ENCODE data around the gene DAP. TPM values are rescaled to one million over a fixed set of nuclear protein-coding genes. Genes with fewer than 3 reads are reported as not detected.

DAP gene
- total RNA-seq, 1 experiment from 2014 or later: 95.9 TPM

GRCh38 chr5:10753178-10753577, 7.9 kb downstream of the DAP start:
- H3K27ac ChIP-seq (ENCODE audit: low read depth, low read length, poor library complexity, severe bottlenecking): no peak overlapping the region
- no peaks in the 10 kb centered on the region for H3K9me3 ChIP-seq (ENCODE audit: low read depth, low read length, poor library complexity, severe bottlenecking)
- peaks cover 20% of the 10 kb centered on the region for H3K4me1 ChIP-seq (ENCODE audit: insufficient read depth, low read length, poor library complexity, severe bottlenecking)
- POLR2A ChIA-PET (ENCODE audit: low non-redundant PET): no interaction called here
- CTCF ChIA-PET: no interaction called here
- H3K4me3 ChIP-seq (ENCODE audit: low read depth, low read length, poor library complexity, severe bottlenecking): no peak overlapping the region
- H3K27me3 ChIP-seq (replicated peaks; ENCODE audit: insufficient read depth, low read depth, low read length, poor library complexity): no peaks in the 10 kb centered on the region
- BruUV-seq (replicated peaks): no TSS peak
- intact Hi-C loops (cut with micrococcal nuclease; ENCODE audit: unreplicated experiment): no loop called here
- H3K36me3 ChIP-seq (ENCODE audit: insufficient read depth, low read length, poor library complexity, severe bottlenecking): no peaks in the 10 kb centered on the region
- TF ChIP-seq CTCF (conservative IDR thresholded peaks at IDR 0.05; ENCODE audit: low read depth, low read length) (no peak), EZH2 (IDR thresholded peaks at IDR 0.05; ENCODE audit: borderline replicate concordance, low read depth, low read length, poor library complexity, severe bottlenecking) (no peak)
- no peak for DNase-seq (ENCODE audit: low spot score)

DNA sequence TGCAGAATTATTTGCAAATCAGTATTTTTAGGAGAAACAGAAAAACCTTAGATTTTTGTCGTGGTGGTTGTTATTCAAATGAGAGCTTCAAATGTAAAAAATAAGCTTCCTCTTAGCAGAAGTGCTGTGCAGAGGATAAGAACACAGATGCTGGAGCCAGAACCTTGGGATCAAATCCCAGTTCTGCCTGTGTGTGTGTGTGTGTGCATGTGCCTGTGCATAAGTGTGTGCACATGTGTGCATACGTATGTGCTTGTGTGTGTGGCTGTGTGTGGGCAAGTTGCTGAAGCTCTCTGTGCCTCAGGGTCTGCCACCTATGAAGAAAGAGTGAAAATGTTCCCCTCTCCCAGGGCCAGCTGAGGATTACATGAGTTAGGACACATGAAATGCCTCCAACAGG, 8.6 kb downstream of the DAP start:
- Histone ChIP-seq H3K36me3 (ENCODE audit: insufficient read depth, low read length, poor library complexity, severe bottlenecking) (peaks cover 2% of the 10 kb centered on the region), H3K9me3 (ENCODE audit: low read depth, low read length, poor library complexity, severe bottlenecking) (no peaks in the 10 kb centered on the region), H3K27ac (ENCODE audit: low read depth, low read length, poor library complexity, severe bottlenecking) (no peak overlapping the region), H3K4me3 (ENCODE audit: low read depth, low read length, poor library complexity, severe bottlenecking) (no peak overlapping the region), H3K4me1 (ENCODE audit: insufficient read depth, low read length, poor library complexity, severe bottlenecking) (peaks cover 13% of the 10 kb centered on the region), H3K27me3 (replicated peaks; ENCODE audit: insufficient read depth, low read depth, low read length, poor library complexity) (no peaks in the 10 kb centered on the region)
- CTCF ChIA-PET: no interaction called here
- no TSS peak for BruUV-seq (replicated peaks)
- POLR2A ChIA-PET (ENCODE audit: low non-redundant PET): no interaction called here
- DNase-seq (ENCODE audit: low spot score): no peak
- TF ChIP-seq CTCF (conservative IDR thresholded peaks at IDR 0.05; ENCODE audit: low read depth, low read length) (no peak), EZH2 (IDR thresholded peaks at IDR 0.05; ENCODE audit: borderline replicate concordance, low read depth, low read length, poor library complexity, severe bottlenecking) (no peak)
- intact Hi-C loops (cut with micrococcal nuclease; ENCODE audit: unreplicated experiment): no loop called here

DNA sequence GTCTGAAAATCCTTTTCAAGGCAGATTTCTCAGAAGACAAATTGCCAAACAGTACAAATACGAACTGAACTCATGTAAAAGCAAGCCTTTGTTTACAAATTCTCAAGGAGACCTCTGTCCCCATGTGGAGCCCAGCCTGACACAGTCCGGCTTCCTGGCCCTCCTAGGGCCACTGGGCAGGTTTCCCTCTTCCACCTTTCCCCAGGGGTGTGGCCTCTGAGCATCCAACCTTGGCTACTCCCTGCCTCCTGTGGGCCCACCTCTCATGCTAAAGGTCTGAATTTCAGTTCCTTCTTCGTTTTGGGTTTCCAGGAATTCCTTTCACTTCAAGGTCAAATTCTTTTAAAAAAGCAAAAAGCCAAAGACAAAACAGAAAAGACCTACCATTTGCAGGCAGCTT, 10.1 kb downstream of the DAP start:
- peaks cover 15% of the 10 kb centered on the region for H3K36me3 ChIP-seq (ENCODE audit: insufficient read depth, low read length, poor library complexity, severe bottlenecking)
- no peaks in the 10 kb centered on the region for H3K4me1 ChIP-seq (ENCODE audit: insufficient read depth, low read length, poor library complexity, severe bottlenecking)
- no peaks in the 10 kb centered on the region for H3K9me3 ChIP-seq (ENCODE audit: low read depth, low read length, poor library complexity, severe bottlenecking)
- no peak for DNase-seq (ENCODE audit: low spot score)
- no peaks in the 10 kb centered on the region for H3K27me3 ChIP-seq (replicated peaks; ENCODE audit: insufficient read depth, low read depth, low read length, poor library complexity)
- H3K4me3 ChIP-seq (ENCODE audit: low read depth, low read length, poor library complexity, severe bottlenecking): no peak overlapping the region
- intact Hi-C loops (cut with micrococcal nuclease; ENCODE audit: unreplicated experiment): no loop called here
- TF ChIP-seq CTCF (conservative IDR thresholded peaks at IDR 0.05; ENCODE audit: low read depth, low read length): no peak
- TF ChIP-seq EZH2 (IDR thresholded peaks at IDR 0.05; ENCODE audit: borderline replicate concordance, low read depth, low read length, poor library complexity, severe bottlenecking): no peak
- ChIA-PET POLR2A (ENCODE audit: low non-redundant PET) (no interaction called here), CTCF (no interaction called here)
- BruUV-seq (replicated peaks): no TSS peak
- H3K27ac ChIP-seq (ENCODE audit: low read depth, low read length, poor library complexity, severe bottlenecking): no peak overlapping the region

Data from A673 (cell line).